ENCODE data around the gene ARGFX. TPM values are rescaled to one million over a fixed set of nuclear protein-coding genes. Genes with fewer than 3 reads are reported as not detected.

ARGFX gene
- total RNA-seq = not detected in 2 replicates
- long read RNA-seq = 0 reads

DNA sequence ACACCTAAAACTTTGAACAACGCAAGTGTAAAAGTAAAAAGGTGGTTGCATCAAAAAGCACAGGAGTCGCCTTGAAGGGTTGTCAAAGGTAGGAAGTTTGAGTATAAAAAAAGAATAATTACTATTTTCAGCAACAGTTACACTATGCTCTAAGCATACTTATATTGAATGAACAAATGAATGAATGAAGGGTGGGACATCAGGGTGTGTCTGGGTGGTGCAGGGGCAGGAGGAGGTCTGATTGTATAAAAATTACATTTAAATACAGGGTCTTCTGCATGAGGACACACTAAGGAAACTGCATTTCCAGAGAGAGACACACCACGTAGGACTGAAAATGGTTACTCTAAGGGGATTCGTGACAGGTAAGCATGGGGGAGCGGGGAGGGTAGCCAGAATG lies at the start of gene ARGFX:
TSS of gene ARGFX (plus strand) at position 301 of the 400 bp plus-strand sequence. CDS start 2,765 bp downstream, outside the sequence.
- no peak within 1 kb of the TSS for H3K27ac Mint-ChIP-seq
- H3K9me3 Mint-ChIP-seq (ENCODE audit: low read depth) = no peaks in the 10 kb centered on the region
- H3K4me1 Mint-ChIP-seq (ENCODE audit: low read depth) = no peaks in the 10 kb centered on the region

DNA sequence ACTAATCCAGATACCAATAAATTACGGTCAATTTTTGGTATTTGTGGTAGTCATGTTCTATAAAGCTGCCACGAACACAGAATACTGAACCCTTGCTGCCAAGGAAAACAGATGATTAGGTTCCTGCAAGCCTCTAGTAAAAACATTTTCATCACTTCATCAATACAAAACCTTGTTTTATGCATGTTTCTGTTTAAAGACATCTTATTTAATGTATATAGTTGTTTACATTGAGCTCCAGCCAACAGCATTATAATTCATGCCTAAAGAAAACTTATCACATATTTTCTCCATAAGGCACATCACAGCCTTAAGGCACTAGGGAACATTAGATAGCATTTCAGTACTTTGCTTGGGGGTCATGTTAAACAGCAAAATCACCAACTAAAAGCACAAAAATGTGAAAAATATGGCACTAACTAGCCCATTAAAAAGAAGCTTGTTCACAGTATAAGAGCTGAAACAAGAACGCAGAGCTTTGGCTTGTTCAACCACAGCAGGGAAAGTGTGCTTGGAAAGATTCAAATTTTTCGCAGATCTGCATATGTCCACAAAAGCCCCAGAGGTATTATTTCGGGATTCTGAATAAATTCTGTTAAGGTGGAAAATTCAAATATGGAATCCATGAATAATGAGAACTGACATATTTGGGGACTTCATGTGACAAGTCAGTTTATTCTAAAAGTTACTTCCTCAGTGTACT lies 49.6 kb upstream of the ARGFX start:
- Mint-ChIP-seq H3K9me3 (ENCODE audit: low read depth) (no peaks in the 10 kb centered on the region), H3K36me3 (ENCODE audit: insufficient read depth) (peaks cover 12% of the 10 kb centered on the region)
- no peak for DNase-seq (ENCODE audit: low spot score, unreplicated experiment)

More for the DNA sequence above, at the start of gene ARGFX:
- no peaks in the 10 kb centered on the region for H3K27me3 Mint-ChIP-seq
- DNase-seq (ENCODE audit: low spot score, unreplicated experiment) = no peak
- H3K4me3 Mint-ChIP-seq (ENCODE audit: low read depth) = no peak within 1 kb of the TSS
- no peaks in the 10 kb centered on the region for H3K36me3 Mint-ChIP-seq (ENCODE audit: insufficient read depth)
- TF ChIP-seq, protein P1, sequence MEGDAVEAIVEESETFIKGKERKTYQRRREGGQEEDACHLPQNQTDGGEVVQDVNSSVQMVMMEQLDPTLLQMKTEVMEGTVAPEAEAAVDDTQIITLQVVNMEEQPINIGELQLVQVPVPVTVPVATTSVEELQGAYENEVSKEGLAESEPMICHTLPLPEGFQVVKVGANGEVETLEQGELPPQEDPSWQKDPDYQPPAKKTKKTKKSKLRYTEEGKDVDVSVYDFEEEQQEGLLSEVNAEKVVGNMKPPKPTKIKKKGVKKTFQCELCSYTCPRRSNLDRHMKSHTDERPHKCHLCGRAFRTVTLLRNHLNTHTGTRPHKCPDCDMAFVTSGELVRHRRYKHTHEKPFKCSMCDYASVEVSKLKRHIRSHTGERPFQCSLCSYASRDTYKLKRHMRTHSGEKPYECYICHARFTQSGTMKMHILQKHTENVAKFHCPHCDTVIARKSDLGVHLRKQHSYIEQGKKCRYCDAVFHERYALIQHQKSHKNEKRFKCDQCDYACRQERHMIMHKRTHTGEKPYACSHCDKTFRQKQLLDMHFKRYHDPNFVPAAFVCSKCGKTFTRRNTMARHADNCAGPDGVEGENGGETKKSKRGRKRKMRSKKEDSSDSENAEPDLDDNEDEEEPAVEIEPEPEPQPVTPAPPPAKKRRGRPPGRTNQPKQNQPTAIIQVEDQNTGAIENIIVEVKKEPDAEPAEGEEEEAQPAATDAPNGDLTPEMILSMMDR (IDR thresholded peaks at IDR 0.05; ENCODE audit: unreplicated experiment) = no peak

DNA sequence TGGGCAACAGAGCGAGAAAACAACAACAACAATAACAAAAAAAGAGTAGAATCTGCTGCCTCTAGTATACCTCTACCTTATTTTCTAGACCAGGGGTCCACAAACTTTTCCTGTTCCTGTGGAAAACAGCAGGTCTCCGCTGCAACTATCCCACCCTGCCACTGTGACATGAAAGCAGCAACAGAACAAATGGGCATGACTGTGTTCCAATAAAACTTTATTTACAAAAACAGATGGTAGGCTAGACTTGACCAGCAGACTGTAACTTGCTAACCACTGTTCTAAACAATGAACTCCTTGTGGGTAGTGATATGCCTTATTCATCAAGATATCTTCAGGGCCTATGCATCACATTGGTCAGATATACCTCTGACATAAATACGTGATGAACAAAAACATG lies 47.2 kb upstream of the ARGFX start:
- H3K4me3 Mint-ChIP-seq (ENCODE audit: low read depth) = no peak overlapping the region
- no peak for DNase-seq (ENCODE audit: low spot score, unreplicated experiment)

More for the DNA sequence above, 49.6 kb upstream of the ARGFX start:
- Mint-ChIP-seq H3K4me1 (ENCODE audit: low read depth) (no peaks in the 10 kb centered on the region), H3K27me3 (no peaks in the 10 kb centered on the region), H3K4me3 (ENCODE audit: low read depth) (no peak overlapping the region), H3K27ac (no peak overlapping the region)
- TF ChIP-seq, protein P1 (IDR thresholded peaks at IDR 0.05; ENCODE audit: unreplicated experiment) = no peak

DNA sequence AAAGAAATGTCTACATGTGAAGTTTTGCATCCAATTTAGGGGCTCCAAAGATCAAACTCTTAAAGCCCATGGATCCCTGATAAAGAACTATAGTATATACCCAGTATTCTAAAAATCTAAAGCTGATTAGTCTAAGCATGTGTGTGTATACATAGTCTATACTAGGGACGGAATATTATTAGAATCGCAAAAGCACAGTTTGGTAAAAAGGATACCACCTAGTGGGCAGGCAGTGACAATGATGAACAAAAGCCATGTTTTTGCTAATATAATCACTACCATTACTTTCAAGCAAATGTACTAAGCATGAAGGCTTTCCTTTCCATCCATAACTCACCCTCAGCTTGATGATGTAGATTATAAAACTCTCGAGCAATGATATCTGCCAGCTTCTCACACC lies 38.4 kb upstream of the ARGFX start:
- Mint-ChIP-seq H3K4me3 (ENCODE audit: low read depth) (no peak overlapping the region), H3K36me3 (ENCODE audit: insufficient read depth) (peaks cover 11% of the 10 kb centered on the region), H3K27me3 (no peaks in the 10 kb centered on the region), H3K27ac (no peak overlapping the region), H3K4me1 (ENCODE audit: low read depth) (no peaks in the 10 kb centered on the region), H3K9me3 (ENCODE audit: low read depth) (no peaks in the 10 kb centered on the region)
- DNase-seq (ENCODE audit: low spot score, unreplicated experiment) = no peak
- TF ChIP-seq, protein P1 (IDR thresholded peaks at IDR 0.05; ENCODE audit: unreplicated experiment) = peak; percentile 59

More for the DNA sequence above, 47.2 kb upstream of the ARGFX start:
- H3K27ac Mint-ChIP-seq = no peak overlapping the region
- H3K4me1 Mint-ChIP-seq (ENCODE audit: low read depth) = no peaks in the 10 kb centered on the region
- H3K36me3 Mint-ChIP-seq (ENCODE audit: insufficient read depth) = peaks cover 13% of the 10 kb centered on the region
- TF ChIP-seq, protein P1 (IDR thresholded peaks at IDR 0.05; ENCODE audit: unreplicated experiment) = no peak
- no peaks in the 10 kb centered on the region for H3K9me3 Mint-ChIP-seq (ENCODE audit: low read depth)
- no peaks in the 10 kb centered on the region for H3K27me3 Mint-ChIP-seq

DNA sequence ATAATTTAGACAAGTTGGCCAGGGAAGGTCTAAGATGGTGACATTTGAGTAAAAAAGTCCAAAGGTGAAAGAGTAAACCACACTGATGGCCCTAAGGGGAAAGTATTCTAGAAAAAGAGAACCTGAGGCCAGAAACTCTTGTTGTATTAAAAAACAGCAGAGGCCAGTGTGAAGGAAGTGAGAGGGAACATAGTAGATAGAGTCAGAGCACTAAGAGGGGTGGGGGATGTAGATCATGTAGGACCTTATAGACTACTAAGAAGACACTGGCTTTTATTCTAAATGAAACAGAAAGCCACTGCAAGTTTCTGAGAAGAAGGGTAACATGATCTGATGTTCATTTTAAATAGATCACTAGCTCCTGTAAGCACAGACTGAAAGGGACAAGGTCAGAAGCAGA lies 36.5 kb upstream of the ARGFX start:
- no peaks in the 10 kb centered on the region for H3K9me3 Mint-ChIP-seq (ENCODE audit: low read depth)
- TF ChIP-seq, protein P1 (IDR thresholded peaks at IDR 0.05; ENCODE audit: unreplicated experiment) = no peak
- no peaks in the 10 kb centered on the region for H3K4me1 Mint-ChIP-seq (ENCODE audit: low read depth)
- H3K27ac Mint-ChIP-seq = no peak overlapping the region
- no peak for DNase-seq (ENCODE audit: low spot score, unreplicated experiment)
- peaks cover 6% of the 10 kb centered on the region for H3K36me3 Mint-ChIP-seq (ENCODE audit: insufficient read depth)
- no peaks in the 10 kb centered on the region for H3K27me3 Mint-ChIP-seq
- H3K4me3 Mint-ChIP-seq (ENCODE audit: low read depth) = no peak overlapping the region

Measured in progenitor cell of endocrine pancreas (in vitro differentiated cells).